LNCAP (cell line): ENCODE data around the gene TTLL3.

Experiments used
- CTCF ChIP-seq: fragments of 450-650 bp; IDR thresholded peaks from 2 replicates; pipeline ENCODE4 v1.5.1; 2017; ENCODE audit warnings: mild to moderate bottlenecking

TTLL3 gene

GRCh38 chr3:9800529-9800928, 9.5 kb upstream of the TTLL3 start:
- peak; percentile 45; the same call in 1 of the 2 replicates for TF ChIP-seq CTCF

GRCh38 chr3:9803494-9803893, 6.6 kb upstream of the TTLL3 start:
- TF ChIP-seq CTCF = no peak

GRCh38 chr3:9804996-9805395, 5.1 kb upstream of the TTLL3 start:
- no peak for TF ChIP-seq CTCF

- no peak for TF ChIP-seq CTCF
Observed at GRCh38 chr3:9806137-9806536, 3.9 kb upstream of the TTLL3 start.

- TF ChIP-seq CTCF = no peak
Observed at GRCh38 chr3:9806688-9807589, 3.1 kb upstream of the TTLL3 start.

- no peak for TF ChIP-seq CTCF
Observed at GRCh38 chr3:9807981-9808344, 2.1 kb upstream of the TTLL3 start.

GRCh38 chr3:9808345-9809037, 1.6 kb upstream of the TTLL3 start:
- no peak for TF ChIP-seq CTCF
